Prostate gland (tissue), 2 donors: ENCODE results near the gene GAS6. TPM values are rescaled to one million over a fixed set of nuclear protein-coding genes. Genes with fewer than 3 reads are reported as not detected.

Experiments used
- DNase-seq: peaks from one replicate; pipeline ENCODE4 v3.0.0-alpha.2; 2019; ENCODE audit warnings: low spot score
- H3K27ac ChIP-seq, 2 donors: fragments of 200-600 bp; sonication (generic); 2 replicates each; pipeline ENCODE4 v1.5.1; 2017 to 2019
- H3K27me3 ChIP-seq: fragments of 200-600 bp; sonication (generic); replicated peaks from 2 replicates; pipeline ENCODE4 v1.5.1; 2019; ENCODE audit not compliant: insufficient read depth
- H3K36me3 ChIP-seq, 2 donors: fragments of 200-600 bp; sonication (generic); 1 replicate in 1 of 2; 2 replicates in 1 of 2; pipeline versions ENCODE4 v1.5.1 to v1.8.1; 2017 to 2019
- H3K4me1 ChIP-seq: fragments of 200-600 bp; sonication (generic); replicated peaks from 2 replicates; pipeline ENCODE4 v1.5.1; 2019
- H3K4me3 ChIP-seq, 2 donors: fragments of 200-600 bp; sonication (generic); 2 replicates each; pipeline ENCODE4 v1.5.1; 2017 to 2019
- H3K9me3 ChIP-seq: fragments of 200-600 bp; sonication (generic); 2 replicates; pipeline ENCODE4 v1.5.1; 2017
- CTCF ChIP-seq, 4 experiments: fragments of 200-600 bp in 2 of 4; fragments of 450-650 bp in 2 of 4; sonication (generic) in 2 of 4; IDR thresholded peaks; 1 replicate in 3 of 4; 2 replicates in 1 of 4; pipeline ENCODE4 v1.5.1; 2016 to 2019; ENCODE audit warnings: antibody characterized with exemption in 4 of 4, mild to moderate bottlenecking in 2 of 4, moderate library complexity in 2 of 4
- POLR2A ChIP-seq: fragments of 450-650 bp; IDR thresholded peaks from one replicate; pipeline ENCODE4 v1.6.1; 2016; ENCODE audit warnings: antibody characterized with exemption, mild to moderate bottlenecking
- POLR2AphosphoS5 ChIP-seq: sonication (generic); formaldehyde crosslinking; IDR thresholded peaks from one replicate; pipeline ENCODE4 v1.6.1; 2017; ENCODE audit warnings: antibody characterized with exemption
- WGBS: methylation state at CpG from one replicate; pipeline ENCODE4 v1.1.5; 2018; 5-methylcytosine and 5-hydroxymethylcytosine counted together
- intact Hi-C: fragments of 100-400 bp; cut with DNase I; formaldehyde crosslinking; loops from one replicate; pipeline ENCODE4 v1.14.2; 2022
- total RNA-seq, 2 donors: library from RNA; depleted of rRNA; stranded (reverse); fragments of >200 nt; gene quantifications; one replicate each; pipeline ENCODE4 v1.1.0, GENCODE V29; 2016

GAS6 gene
- total RNA-seq, 2 donors from 2014 or later = 116 to 432 TPM

GRCh38 chr13:113818700-113819295, 45.1 kb downstream of the GAS6 start:
- no peaks in the 10 kb centered on the region for H3K9me3 ChIP-seq
- no peaks in the 10 kb centered on the region for H3K36me3 ChIP-seq
- H3K4me1 ChIP-seq = peaks cover 14% of the 10 kb centered on the region
- H3K4me3 ChIP-seq = no peak overlapping the region
- no peaks in the 10 kb centered on the region for H3K27me3 ChIP-seq
- DNase-seq = no peak
- 93% methylated on average over 24 of the region's 26 CpGs for WGBS
- intact Hi-C loops = no loop called here
- no peak overlapping the region for H3K27ac ChIP-seq
- TF ChIP-seq CTCF (IDR thresholded peaks at IDR 0.05) (no peak), POLR2AphosphoS5 (no peak), POLR2A (no peak)

GRCh38 chr13:113817860-113818691, 45.8 kb downstream of the GAS6 start:
- DNase-seq = no peak
- H3K9me3 ChIP-seq = no peaks in the 10 kb centered on the region
- intact Hi-C loops = loop anchor here (2.0 kb wide), 2 partner anchors 87 to 129 kb away; no protein-coding TSS in a partner anchor
- peaks cover 14% of the 10 kb centered on the region for H3K4me1 ChIP-seq
- no peaks in the 10 kb centered on the region for H3K27me3 ChIP-seq
- H3K27ac ChIP-seq = peak overlapping the region in 1 of 2 donors; percentile 8
- H3K36me3 ChIP-seq = no peaks in the 10 kb centered on the region
- no peak overlapping the region for H3K4me3 ChIP-seq
- no peak for TF ChIP-seq POLR2AphosphoS5
- no peak for TF ChIP-seq CTCF (IDR thresholded peaks at IDR 0.05)
- TF ChIP-seq POLR2A = no peak
- 87% methylated on average over 57 of the region's 60 CpGs for WGBS

GRCh38 chr13:113816946-113817859, 46.7 kb downstream of the GAS6 start:
- Histone ChIP-seq H3K4me3 (no peak overlapping the region), H3K36me3 (no peaks in the 10 kb centered on the region), H3K9me3 (no peaks in the 10 kb centered on the region), H3K27me3 (no peaks in the 10 kb centered on the region), H3K27ac (peak overlapping the region in 1 of 2 donors; percentile 8), H3K4me1 (peaks cover 14% of the 10 kb centered on the region)
- intact Hi-C loops = loop anchor here (2.0 kb wide), 2 partner anchors 88 to 130 kb away; no protein-coding TSS in a partner anchor
- TF ChIP-seq POLR2A = no peak
- TF ChIP-seq POLR2AphosphoS5 = peak; percentile 46
- TF ChIP-seq CTCF (IDR thresholded peaks at IDR 0.05) = peak; percentile 61 to 93 (median 86)
- peak; percentile 88 for DNase-seq
- 18% methylated on average over 23 of the region's 24 CpGs for WGBS

- intact Hi-C loops = loop anchor here (2.0 kb wide), 2 partner anchors 88 to 130 kb away; no protein-coding TSS in a partner anchor
- no peaks in the 10 kb centered on the region for H3K36me3 ChIP-seq
- DNase-seq = no peak
- TF ChIP-seq CTCF (IDR thresholded peaks at IDR 0.05) = no peak
- TF ChIP-seq POLR2AphosphoS5 = no peak
- TF ChIP-seq POLR2A = no peak
- H3K4me1 ChIP-seq = peaks cover 7% of the 10 kb centered on the region
- H3K9me3 ChIP-seq = no peaks in the 10 kb centered on the region
- no peaks in the 10 kb centered on the region for H3K27me3 ChIP-seq
- no peak overlapping the region for H3K4me3 ChIP-seq
- WGBS = 76% methylated on average over 24 of the region's 25 CpGs
- no peak overlapping the region for H3K27ac ChIP-seq
Measured at GRCh38 chr13:113816254-113816929, 47.5 kb downstream of the GAS6 start.
